ENCODE data around the gene SEC16B. TPM values are rescaled to one million over a fixed set of nuclear protein-coding genes. Genes with fewer than 3 reads are reported as not detected.

The SEC16B gene
- total and polyA plus RNA-seq, 2 of the 8 experiments (the other 6 are each of a cell fraction or from before 2014, with no cell fraction given), result 0.56 to 0.94 TPM

DNA sequence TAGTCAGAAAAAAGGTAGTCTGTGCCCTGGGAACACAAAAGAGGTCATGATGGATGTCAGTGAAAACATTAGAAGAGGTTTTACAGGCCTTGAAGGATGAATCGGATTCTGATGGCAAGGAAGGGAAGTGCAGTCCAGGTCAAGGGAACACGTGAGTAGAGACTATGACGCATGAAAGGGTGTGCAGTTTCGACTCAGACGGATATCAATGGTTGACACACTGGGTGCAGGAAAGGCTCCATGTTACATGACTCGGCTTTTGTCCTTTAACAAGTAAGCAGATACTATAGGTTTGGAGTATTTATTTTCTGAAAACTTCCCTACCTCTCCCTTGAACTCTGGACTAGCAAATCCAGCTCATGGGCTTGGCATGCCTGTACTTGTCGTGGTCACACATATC lies 55.3 kb downstream of the SEC16B start:
- Histone ChIP-seq H2BK5ac (ENCODE audit: low read depth, low read length) (no peak overlapping the region; the same call in 1 of the 2 replicates), H3K79me1 (ENCODE audit: low read depth, low read length) (no peaks in the 10 kb centered on the region), H3K9me3 (ENCODE audit: insufficient read depth in 2 of 2, low read depth in 1 of 2, low read length in 1 of 2) (no peaks in the 10 kb centered on the region), H4K8ac (ENCODE audit: extremely low read depth, insufficient read depth, low read length) (no peak overlapping the region), H3K4ac (replicated peaks; ENCODE audit: insufficient read length, low read depth, low read length) (no peak overlapping the region), H4K5ac (ENCODE audit: insufficient read length, low read depth, low read length) (no peak overlapping the region), H3K4me2 (ENCODE audit: insufficient read depth in 1 of 2, low read depth in 2 of 2, low read length in 2 of 2) (no peak overlapping the region), H3K23me2 (ENCODE audit: low read depth, low read length) (no peaks in the 10 kb centered on the region), H2BK20ac (ENCODE audit: low read length) (no peak overlapping the region), H2BK120ac (replicated peaks; ENCODE audit: low read depth, low read length) (no peak overlapping the region), H2AK5ac (ENCODE audit: low read depth, low read length) (no peak overlapping the region), H3K23ac (ENCODE audit: insufficient read length) (no peak overlapping the region), H3K27ac (ENCODE audit: low read depth, low read length) (no peak overlapping the region), H3K18ac (ENCODE audit: extremely low read depth, low read length) (no peak overlapping the region), H3K36me3 (ENCODE audit: control insufficient read depth in 2 of 4, insufficient read depth in 4 of 4, low read length in 3 of 4) (no peaks in the 10 kb centered on the region), H2AFZ (ENCODE audit: low read length) (no peak overlapping the region), H3K4me3 (ENCODE audit: extremely low read depth in 1 of 4, insufficient read depth in 2 of 4, low read depth in 3 of 4, low read length in 4 of 4) (no peak overlapping the region), H2BK15ac (ENCODE audit: low read length) (no peak overlapping the region), H2BK12ac (ENCODE audit: low read depth, low read length) (no peak overlapping the region), H3K79me2 (ENCODE audit: control insufficient read depth in 1 of 2, insufficient read depth in 2 of 2, low read length in 2 of 2) (no peaks in the 10 kb centered on the region), H3K56ac (replicated peaks; ENCODE audit: insufficient read length, low read depth, low read length) (no peak overlapping the region), H3K14ac (ENCODE audit: insufficient read length) (no peak overlapping the region), H4K91ac (replicated peaks; ENCODE audit: insufficient read length, low read length) (no peak overlapping the region), H4K20me1 (replicated peaks in 1 of 2; ENCODE audit: control insufficient read depth in 1 of 2, insufficient read depth in 2 of 2, low read length in 2 of 2) (no peaks in the 10 kb centered on the region), H3K27me3 (replicated peaks in 1 of 4; ENCODE audit: control insufficient read depth in 3 of 4, extremely low read depth in 1 of 4, insufficient read depth in 3 of 4, low read length in 3 of 4) (no peaks in the 10 kb centered on the region; a peak in 1 of 7 replicates), H3K9ac (replicated peaks in 1 of 4; ENCODE audit: extremely low read depth in 1 of 4, low read depth in 3 of 4, low read length in 3 of 4) (no peak overlapping the region), H3K4me1 (replicated peaks in 1 of 4; ENCODE audit: control insufficient read depth in 3 of 4, insufficient read depth in 4 of 4, low read length in 3 of 4) (no peaks in the 10 kb centered on the region)
- POLR2A ChIA-PET (ENCODE audit: partially characterized antibody), result no interaction called here
- no peak for DNase-seq (ENCODE audit: low read depth in 1 of 2, low spot score in 2 of 2)
- CTCF ChIA-PET (ENCODE audit: partially characterized antibody), result interaction anchor here (0.7 to 4.9 kb wide), 17 partner anchors 9 to 961 kb away, joined by 3 to 17 read pairs (median 7); no protein-coding TSS in a partner anchor
- 91% methylated on average over 7 of the region's 7 CpGs; no CpG with 5 or more reads in 1 of the 2 experiments for WGBS, 2 experiments (ENCODE audit: extremely low coverage in 1 of 2, insufficient coverage in 1 of 2, insufficient read length in 1 of 2, insufficient replicate concordance in 2 of 2, low coverage in 1 of 2, low lambda C conversion rate in 2 of 2, missing lambda C conversion rate in 1 of 2)
- no peak for FAIRE-seq
- TF ChIP-seq RBBP5 (IDR thresholded peaks at IDR 0.05; ENCODE audit: borderline replicate concordance, low read depth, low read length), result no peak
- TF ChIP-seq SP4 (IDR thresholded peaks at IDR 0.05; ENCODE audit: low read length), result no peak
- TF ChIP-seq POLR2AphosphoS5 (IDR thresholded peaks at IDR 0.05; ENCODE audit: low read depth, low read length), result no peak
- TF ChIP-seq RNF2 (IDR thresholded peaks at IDR 0.05; ENCODE audit: borderline replicate concordance, low read depth, low read length, missing control alignments, poor library complexity, severe bottlenecking), result no peak
- TF ChIP-seq KDM4A (IDR thresholded peaks at IDR 0.05; ENCODE audit: low read depth, low read length, severe bottlenecking), result no peak
- no peak for TF ChIP-seq EGR1 (IDR thresholded peaks at IDR 0.05; ENCODE audit: borderline replicate concordance, low read depth, low read length)
- TF ChIP-seq BACH1 (IDR thresholded peaks at IDR 0.05; ENCODE audit: low read length), result no peak
- no peak for TF ChIP-seq HDAC2 (IDR thresholded peaks at IDR 0.05; ENCODE audit: borderline replicate concordance in 1 of 2, low read depth in 2 of 2, low read length in 2 of 2)
- no peak for TF ChIP-seq TAF7 (optimal IDR thresholded peaks at IDR 0.05; ENCODE audit: borderline replicate concordance, low read depth, low read length)
- no peak for TF ChIP-seq TAF1 (IDR thresholded peaks at IDR 0.05; ENCODE audit: low read depth, low read length)
- TF ChIP-seq RXRA (IDR thresholded peaks at IDR 0.05; ENCODE audit: insufficient read depth, low read depth, low read length), result no peak
- TF ChIP-seq FOSL1 (IDR thresholded peaks at IDR 0.05; ENCODE audit: insufficient read depth, low read depth, low read length), result no peak
- no peak for TF ChIP-seq CHD2 (IDR thresholded peaks at IDR 0.05; ENCODE audit: low read length)
- no peak for TF ChIP-seq POLR2A (IDR thresholded peaks at IDR 0.05; ENCODE audit: control extremely low read depth in 1 of 2, low read depth in 2 of 2, low read length in 2 of 2)
- no peak for TF ChIP-seq RAD21 (IDR thresholded peaks at IDR 0.05 in 1 of 2, conservative IDR thresholded peaks at IDR 0.05 in 1 of 2; ENCODE audit: low read depth in 2 of 2, low read length in 2 of 2)

Data from H1 (cell line).